Measurements from ENCODE around the gene GPR62. TPM values are rescaled to one million over a fixed set of nuclear protein-coding genes. Genes with fewer than 3 reads are reported as not detected.

Gene GPR62
- total and polyA plus RNA-seq, 11 donors = 0.06 to 0.27 (median 0.20) TPM; not detected in 4

- TF ChIP-seq CTCF (IDR thresholded peaks at IDR 0.05) = no peak
- no peak for TF ChIP-seq POLR2A (IDR thresholded peaks at IDR 0.05)
- no peaks in the 10 kb centered on the region for H3K27me3 ChIP-seq
- WGBS, 4 donors = 60 to 75% (median 71%) methylated on average over 5 to 6 of the region's 6 CpGs
- H3K9me3 ChIP-seq = no peaks in the 10 kb centered on the region
- intact Hi-C loops (cut with DNase I) = no loop called here
- peak overlapping the region in 1 of 12 donors; percentile 37 for H3K27ac ChIP-seq
- H3K4me1 ChIP-seq = peaks cover 8 to 78% (median 39%) of the 10 kb centered on the region in 12 donors
- ATAC-seq (no peak), DNase-seq (no peak)
- H3K36me3 ChIP-seq = peaks cover 0 to 10% (median 0%) of the 10 kb centered on the region in 9 donors
- no peak overlapping the region for H3K4me3 ChIP-seq
These were observed 15.6 kb downstream of the GPR62 start for GRCh38 chr3:51970606-51971300.

GRCh38 chr3:51971350-51971749 lies 16.2 kb downstream of the GPR62 start:
- intact Hi-C loops (cut with DNase I) = no loop called here
- Histone ChIP-seq H3K4me1 (peaks cover 7 to 78% (median 38%) of the 10 kb centered on the region in 12 donors), H3K27me3 (no peaks in the 10 kb centered on the region), H3K4me3 (no peak overlapping the region), H3K27ac (no peak overlapping the region), H3K36me3 (peaks cover 0 to 10% (median 0%) of the 10 kb centered on the region in 9 donors), H3K9me3 (no peaks in the 10 kb centered on the region)
- ATAC-seq = no peak
- DNase-seq = no peak
- WGBS, 4 donors = 86 to 94% (median 89%) methylated on average over 7 to 11 of the region's 11 CpGs
- TF ChIP-seq CTCF (IDR thresholded peaks at IDR 0.05) (no peak), POLR2A (IDR thresholded peaks at IDR 0.05) (no peak)

- Histone ChIP-seq H3K27ac (peak overlapping the region; percentile 89 to 98 (median 96)), H3K9me3 (no peaks in the 10 kb centered on the region), H3K36me3 (peaks cover 0 to 10% (median 0%) of the 10 kb centered on the region in 9 donors), H3K4me1 (peaks cover 5 to 58% (median 23%) of the 10 kb centered on the region in 12 donors), H3K4me3 (peak overlapping the region; percentile 47 to 87 (median 70)), H3K27me3 (no peaks in the 10 kb centered on the region)
- ATAC-seq = peak; percentile 12 to 29 (median 25)
- DNase-seq = peak in 1 of 5 donors; percentile 56
- intact Hi-C loops (cut with DNase I) = loop anchor here in 7 of 10 donors (1.0 to 2.0 kb wide), 2 partner anchors 32 kb away; partner anchors contain the start of gene PARP3 (in 7 of the 7)
- WGBS, 4 donors = 12 to 24% (median 21%) methylated on average over 24 to 30 of the region's 30 CpGs
- TF ChIP-seq CTCF (IDR thresholded peaks at IDR 0.05) (peak in 5 of 12 donors; percentile 3 to 38 (median 28)), POLR2A (IDR thresholded peaks at IDR 0.05) (no peak)
These were observed 19.2 kb downstream of the GPR62 start for GRCh38 chr3:51974277-51974962.
